Putamen (tissue), 1 donor: ENCODE results near the gene PRAMEF12.
"Not testable (repeated sequence)": the region's sequence is repeated elsewhere in the genome, so short reads cannot be mapped to it uniquely, and the experiment has no call there.

Experiments used
- DNase-seq: peaks from one replicate; pipeline ENCODE4 v3.0.0-alpha.2; 2016; ENCODE audit warnings: low spot score

PRAMEF12 gene

GRCh38 chr1:12773438-12773837 lies at the start of gene PRAMEF12:
Gene PRAMEF12, plus strand, starts transcription at chr1:12773738. Its CDS starts 1,130 bp downstream, at chr1:12774868.
- no peak for DNase-seq

DNA sequence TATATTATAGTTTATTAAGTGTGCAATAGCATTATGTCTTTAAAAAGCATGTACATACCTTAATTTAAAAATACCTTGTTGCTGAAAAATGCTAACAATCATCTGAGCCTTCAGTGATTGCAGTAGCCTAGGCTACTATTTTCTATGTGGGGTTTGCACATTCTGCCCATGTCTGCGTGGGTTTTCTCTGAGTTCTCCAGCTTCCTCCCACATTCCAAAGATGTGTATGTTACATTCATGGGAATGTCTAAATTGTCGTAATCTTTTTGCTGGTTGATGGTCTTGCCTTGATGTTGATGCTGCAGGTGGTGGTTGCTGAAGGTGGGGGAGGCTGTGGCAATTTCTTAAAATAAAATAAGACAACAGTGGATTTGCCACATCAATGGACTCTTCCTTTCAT lies 45.1 kb upstream of the PRAMEF12 start:
- DNase-seq: no peak

GRCh38 chr1:12730156-12730555 lies 43.4 kb upstream of the PRAMEF12 start:
- no peak for DNase-seq

DNA sequence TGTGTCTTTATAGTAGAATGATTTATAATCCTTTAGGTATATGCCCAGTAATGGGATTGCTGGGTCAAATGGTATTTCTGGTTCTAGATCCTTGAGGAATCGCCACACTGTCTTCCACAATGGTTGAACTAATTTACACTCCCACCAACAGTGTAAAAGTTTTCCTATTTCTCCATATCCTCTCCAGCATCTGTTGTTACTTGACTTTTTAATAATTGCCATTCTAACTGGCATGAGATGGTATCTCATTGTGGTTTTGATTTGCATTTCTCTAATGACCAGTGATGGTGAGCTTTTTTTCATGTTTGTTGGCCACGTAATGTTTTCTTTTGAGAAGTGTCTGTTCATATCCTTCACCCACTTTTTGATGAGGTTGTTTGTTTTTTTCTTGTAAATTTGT lies 42.5 kb upstream of the PRAMEF12 start:
- not testable (repeated sequence) for DNase-seq

DNA sequence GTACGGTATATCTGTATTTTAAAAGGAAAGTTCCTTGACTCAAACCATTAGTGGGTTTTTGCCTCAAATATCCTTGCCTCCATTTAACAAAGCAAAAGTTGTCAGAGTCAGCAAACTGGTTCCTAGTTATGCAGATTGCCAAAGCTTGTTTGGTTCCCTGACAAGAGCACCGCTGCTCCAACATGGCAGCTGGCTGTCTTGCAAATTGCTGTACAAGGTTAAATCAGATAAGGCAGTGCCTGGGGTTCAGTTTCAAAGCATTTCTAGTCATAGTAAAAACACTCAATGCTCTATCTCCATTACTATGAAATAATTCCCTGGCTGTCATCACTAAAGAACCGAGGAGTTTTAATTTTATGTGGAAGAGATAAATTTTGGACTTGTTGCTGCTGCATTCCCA lies 38.9 kb upstream of the PRAMEF12 start:
- DNase-seq: no peak

GRCh38 chr1:12738934-12739333 lies 34.6 kb upstream of the PRAMEF12 start:
- no peak for DNase-seq

DNA sequence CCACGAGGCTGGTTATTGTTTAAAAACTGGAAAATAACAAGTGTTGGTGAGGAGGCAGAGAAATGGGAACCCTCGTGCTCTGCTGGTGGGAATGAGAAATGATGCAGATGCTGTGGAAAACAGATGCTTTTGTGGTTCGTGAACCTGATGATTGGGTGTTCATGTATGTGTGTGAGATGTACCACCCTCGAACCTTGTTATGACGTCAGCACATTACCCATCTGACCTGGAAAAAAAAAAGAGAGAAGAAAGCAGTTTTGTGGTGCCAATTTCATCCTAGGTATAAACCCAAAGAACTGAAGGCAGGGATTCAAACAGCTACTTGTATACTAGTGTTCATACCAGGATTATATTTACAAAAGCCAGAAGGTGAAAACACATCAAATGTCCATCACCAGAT lies 33.9 kb upstream of the PRAMEF12 start:
- DNase-seq: no peak

- DNase-seq: no peak
Measured at GRCh38 chr1:12741946-12742345, 31.6 kb upstream of the PRAMEF12 start.

- DNase-seq: no peak
Measured at GRCh38 chr1:12745126-12745991, 28.2 kb upstream of the PRAMEF12 start.

- no peak for DNase-seq
Measured at GRCh38 chr1:12745992-12746323, 27.6 kb upstream of the PRAMEF12 start, which contains the start of gene CFAP107. Gene CFAP107, plus strand, starts transcription at chr1:12746200. Its CDS starts 231 bp downstream, at chr1:12746431.

DNA sequence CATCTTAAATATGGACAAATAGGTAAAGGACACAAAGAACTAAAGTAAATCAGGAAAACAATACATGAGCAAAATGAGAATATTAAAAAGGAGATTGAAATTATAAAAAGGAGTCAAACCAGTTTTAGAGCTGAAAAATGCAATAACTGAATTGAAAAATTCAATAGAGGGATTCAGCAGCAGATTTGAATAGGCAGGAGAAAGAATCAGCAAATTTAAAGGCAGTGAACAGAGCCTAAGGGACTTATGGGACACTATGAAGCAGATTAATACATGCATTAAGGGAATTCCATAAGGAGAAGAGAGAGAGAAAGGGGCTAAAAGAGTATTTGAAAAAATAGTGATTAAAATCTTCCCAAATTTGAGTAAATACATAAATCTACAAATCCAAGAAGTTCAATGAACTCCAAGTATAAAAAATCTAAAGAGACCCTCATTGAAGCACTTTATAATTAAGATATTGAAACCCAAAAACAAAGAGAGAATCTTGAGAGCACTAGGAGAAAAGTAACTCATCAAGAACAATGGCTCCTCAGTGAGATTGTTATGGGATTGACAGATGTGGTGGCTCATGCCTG lies 24.7 kb upstream of the PRAMEF12 start:
- no peak for DNase-seq

DNA sequence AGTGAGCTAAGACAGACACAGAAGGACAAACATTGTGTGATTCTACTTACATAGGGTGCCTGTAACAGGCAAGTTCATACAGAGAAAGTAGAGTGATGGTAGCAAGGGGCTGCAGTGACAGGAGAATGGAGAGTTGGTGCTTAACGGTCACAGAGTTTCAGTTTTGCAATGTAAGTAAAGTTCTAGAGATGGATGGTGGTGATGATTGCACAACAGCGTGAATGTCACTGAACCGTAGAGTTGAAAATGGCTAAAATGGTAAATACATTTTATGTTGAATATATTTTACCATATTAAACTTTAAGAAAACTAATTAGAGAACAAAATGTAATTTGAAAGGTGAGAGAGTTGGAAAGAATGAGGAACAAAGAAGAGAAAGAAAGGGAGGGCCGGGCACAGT lies 18.8 kb upstream of the PRAMEF12 start:
- no peak for DNase-seq

GRCh38 chr1:12756273-12756672 lies 17.3 kb upstream of the PRAMEF12 start:
- DNase-seq: no peak

DNA sequence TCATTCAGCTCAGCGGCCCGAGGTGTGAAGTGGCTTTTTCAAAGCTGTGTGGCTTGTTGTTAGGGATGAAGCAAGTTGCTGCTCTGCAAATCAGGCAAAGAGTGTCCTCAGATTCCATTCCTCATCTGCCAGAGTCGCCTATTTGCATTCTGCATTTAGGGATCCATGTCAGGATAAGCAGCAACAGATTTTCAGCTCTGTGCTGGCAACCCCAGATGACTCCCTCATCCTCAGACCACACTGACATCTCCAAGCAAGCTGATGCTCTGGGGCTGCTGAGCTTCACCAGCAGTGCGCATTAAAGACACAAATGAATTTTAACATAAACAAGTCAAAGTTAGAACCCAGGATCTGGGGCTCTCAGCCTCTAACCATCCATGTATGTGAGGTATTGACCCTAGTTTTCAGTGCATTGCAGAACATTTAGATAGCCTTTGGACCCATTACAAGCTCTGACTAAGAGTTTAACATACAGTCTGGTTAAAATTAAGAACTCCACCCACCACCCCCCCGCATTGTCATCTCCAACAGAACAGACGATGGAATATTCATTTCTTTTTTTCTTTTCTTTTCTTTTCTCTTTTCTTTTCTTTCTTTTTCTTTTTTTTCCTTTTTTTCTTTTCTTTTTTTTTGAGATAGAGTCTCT lies 16.6 kb upstream of the PRAMEF12 start:
- no peak for DNase-seq

GRCh38 chr1:12757836-12758235 lies 15.7 kb upstream of the PRAMEF12 start:
- no peak for DNase-seq

DNA sequence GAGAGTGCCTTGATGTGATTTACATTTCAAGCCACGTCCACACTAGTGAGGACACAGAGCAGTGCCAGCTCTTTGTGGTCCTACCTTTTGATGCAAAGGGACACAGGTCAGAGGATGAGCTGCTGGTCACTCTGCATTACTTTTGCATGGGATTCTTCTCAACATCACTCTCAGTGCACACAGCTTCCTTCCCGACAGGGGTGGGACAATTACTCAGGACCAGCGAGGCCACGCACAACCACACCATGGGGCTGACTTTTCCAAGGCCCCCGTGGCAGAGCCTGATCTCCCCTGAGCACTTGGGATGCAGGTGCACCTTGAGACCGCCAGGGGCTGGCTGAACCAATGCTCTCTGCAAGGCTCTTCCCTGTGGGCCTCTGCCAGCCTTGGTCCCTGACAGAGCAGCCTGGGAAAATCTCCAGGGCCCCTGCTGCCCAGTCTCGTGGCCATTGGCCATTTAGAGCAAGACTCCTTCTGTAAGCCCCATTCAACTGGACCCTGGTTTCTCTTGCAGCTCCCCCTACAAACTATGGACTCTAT lies 13.2 kb upstream of the PRAMEF12 start:
- no peak for DNase-seq

DNA sequence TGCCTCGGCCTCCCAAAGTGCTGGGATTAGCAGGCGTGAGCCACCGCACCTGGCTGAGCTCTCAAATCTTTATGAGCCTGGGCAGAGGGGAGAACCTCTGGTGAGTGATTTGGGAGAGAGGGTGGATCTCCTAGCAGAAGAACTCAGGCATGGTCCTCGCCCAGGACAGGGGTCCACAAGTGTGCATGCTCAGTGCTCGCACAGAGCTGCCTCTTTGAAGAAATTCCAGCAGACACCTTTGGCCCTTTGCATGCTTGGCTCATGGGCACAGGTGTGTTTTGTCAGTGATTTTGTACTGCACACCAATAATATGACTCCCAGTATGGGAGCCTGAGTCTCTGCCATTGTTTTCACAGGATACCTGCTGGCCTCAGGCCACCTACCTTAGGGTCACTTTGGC lies 11.8 kb upstream of the PRAMEF12 start:
- no peak for DNase-seq

- no peak for DNase-seq
Measured at GRCh38 chr1:12762766-12763165, 10.8 kb upstream of the PRAMEF12 start.

DNA sequence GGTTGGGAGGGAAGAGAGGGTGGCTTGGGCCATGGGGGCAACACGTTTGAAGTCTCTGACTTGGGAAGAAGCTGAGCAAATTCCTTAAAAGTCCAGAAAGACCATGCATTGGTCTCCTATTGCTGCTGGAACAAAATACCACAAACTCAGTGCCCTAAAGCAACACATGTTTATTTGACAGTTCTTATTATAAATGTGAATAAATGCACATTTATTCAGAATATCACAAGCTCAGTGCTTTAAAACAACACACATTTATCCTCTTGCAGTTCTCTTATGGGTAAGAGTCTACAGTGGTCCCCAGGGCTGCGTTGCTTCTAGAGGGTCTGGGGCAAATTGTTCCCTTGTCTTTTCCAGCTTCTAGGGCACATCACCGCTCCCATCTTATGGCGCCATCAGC lies 10.1 kb upstream of the PRAMEF12 start:
- no peak for DNase-seq

GRCh38 chr1:12764016-12764415 lies 9.5 kb upstream of the PRAMEF12 start:
- DNase-seq: no peak

- DNase-seq: no peak
Measured at GRCh38 chr1:12769031-12769430, 4.5 kb upstream of the PRAMEF12 start.

DNA sequence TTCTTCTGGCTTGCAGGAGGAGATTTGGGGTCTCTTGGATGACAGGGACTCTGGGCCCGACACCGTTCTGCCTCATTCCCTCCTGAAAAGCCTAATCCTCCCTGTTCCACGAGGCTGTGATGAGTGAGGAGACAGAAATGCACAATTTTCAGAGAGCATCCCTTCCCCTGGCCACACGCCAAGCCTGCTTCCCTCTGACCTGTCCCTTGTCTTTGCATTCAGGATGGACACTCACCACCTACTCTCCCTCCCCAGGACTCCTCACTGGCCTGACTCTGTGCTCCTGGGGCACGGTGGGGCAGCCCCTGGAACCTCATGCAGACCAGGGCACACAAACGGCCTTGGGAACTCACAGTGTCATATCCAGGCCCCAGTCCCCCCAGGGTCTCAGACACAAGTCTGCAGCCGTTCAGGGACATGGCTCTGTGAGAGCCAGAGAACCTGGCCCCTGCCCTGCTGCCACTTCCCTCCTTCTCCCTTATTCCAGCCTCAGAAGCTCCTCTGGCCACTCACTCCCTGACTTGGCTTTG lies 3.5 kb upstream of the PRAMEF12 start:
- DNase-seq: no peak

GRCh38 chr1:12770620-12771019 lies 2.9 kb upstream of the PRAMEF12 start:
- no peak for DNase-seq
